HG02973 (cell line): ENCODE data around the gene MTAP.

Experiments used
- ATAC-seq: cut with Tn5 transposase; IDR thresholded peaks from one replicate; pipeline ENCODE4 v1.9.1; 2021; ENCODE audit warnings: moderate library complexity; ENCODE audit not compliant: unreplicated experiment

MTAP gene

GRCh38 chr9:21802418-21803000 is at the start of gene MTAP:
Gene MTAP (plus strand): TSS chr9:21802636. CDS start chr9:21802749, 113 bp downstream.
- ATAC-seq = peak; percentile 81

GRCh38 chr9:21753523-21753922 is 48.9 kb upstream of the MTAP start:
- ATAC-seq = no peak

DNA sequence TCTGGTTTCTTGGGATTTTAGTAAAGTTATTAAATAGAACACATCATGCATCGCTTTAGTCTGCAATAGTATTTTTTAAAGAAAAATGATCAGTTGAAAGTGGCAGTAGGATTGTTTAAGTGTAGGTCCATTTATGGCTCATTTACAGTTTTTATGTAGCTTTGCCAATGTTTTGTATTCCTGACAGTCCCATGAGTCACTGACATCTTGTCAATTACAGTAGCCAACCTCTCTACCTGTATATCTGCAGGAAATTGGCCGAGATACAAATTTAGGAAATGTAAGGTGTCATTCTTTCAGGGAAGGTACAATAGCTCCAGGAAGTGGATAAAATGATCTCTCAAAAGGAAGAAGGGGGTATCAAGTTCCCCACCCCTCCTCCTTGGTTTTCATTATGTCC is 47.7 kb upstream of the MTAP start:
- ATAC-seq = no peak

- no peak for ATAC-seq
Observed at GRCh38 chr9:21758540-21758939, 43.9 kb upstream of the MTAP start.

DNA sequence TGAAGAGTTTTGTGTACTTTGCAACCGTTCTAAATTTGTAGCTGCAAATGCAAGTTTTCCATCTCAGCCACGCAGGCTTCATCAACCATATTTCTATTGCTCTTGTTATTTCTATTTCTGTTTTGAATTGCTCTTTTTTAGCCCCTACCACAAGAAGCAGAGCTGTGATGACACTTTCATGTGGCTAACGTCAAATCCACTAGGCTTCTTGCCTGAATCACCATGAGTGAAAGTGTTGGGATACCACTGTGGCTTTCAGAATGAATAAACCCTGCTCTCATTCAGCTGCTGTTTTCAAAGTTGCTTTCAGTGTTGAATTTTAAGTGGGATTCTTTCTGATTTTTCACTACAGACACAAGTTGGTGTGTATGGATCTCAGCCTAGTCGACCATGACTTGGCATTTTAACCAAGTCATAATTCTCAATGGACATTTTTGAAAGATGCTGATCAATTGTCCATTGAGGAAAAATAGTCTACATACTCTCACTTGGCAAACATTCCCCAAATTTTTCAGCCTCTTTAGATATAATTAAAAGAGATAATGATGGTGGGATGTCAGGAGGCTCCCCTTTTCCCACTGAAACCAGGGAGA is 41.0 kb upstream of the MTAP start:
- ATAC-seq = peak; percentile 94

GRCh38 chr9:21762064-21762463 is 40.4 kb upstream of the MTAP start:
- ATAC-seq = no peak

DNA sequence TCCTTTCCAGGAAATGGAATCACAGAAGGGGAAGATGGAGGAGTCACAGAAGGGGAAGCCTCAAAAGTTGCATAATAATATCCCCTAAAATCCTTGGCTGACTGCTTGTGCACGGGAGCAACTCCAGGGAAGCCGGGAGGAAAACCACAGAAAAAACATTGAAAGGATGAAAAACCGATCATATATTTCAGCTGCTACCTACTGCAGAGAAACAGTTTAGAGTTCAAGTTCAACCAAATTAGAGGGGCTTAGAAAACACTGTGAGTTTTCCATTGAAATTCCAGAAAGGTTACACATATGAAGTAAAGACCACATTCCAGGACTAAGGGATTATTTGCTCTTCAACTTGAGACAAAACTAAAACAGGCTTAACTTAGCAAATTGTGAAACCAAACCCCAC is 37.6 kb upstream of the MTAP start:
- no peak for ATAC-seq

DNA sequence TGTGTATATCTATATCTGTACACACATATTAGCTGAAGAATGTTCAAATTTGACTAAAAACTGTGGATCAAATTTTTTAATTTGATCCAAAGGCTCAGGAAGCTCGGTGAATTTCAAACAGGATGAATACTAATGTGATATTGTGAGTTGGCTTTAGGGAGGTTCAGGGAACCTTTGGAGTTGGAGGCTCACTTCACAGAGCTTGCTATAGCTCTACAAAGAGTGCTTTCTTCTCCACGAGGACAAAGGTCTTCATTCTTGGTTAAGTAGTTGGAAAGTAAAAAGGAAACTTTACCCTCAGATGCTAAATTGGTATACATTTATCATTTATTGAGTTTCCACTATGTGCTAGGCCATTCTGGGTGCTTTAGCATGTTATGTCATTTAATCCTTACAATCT is 36.3 kb upstream of the MTAP start:
- no peak for ATAC-seq

DNA sequence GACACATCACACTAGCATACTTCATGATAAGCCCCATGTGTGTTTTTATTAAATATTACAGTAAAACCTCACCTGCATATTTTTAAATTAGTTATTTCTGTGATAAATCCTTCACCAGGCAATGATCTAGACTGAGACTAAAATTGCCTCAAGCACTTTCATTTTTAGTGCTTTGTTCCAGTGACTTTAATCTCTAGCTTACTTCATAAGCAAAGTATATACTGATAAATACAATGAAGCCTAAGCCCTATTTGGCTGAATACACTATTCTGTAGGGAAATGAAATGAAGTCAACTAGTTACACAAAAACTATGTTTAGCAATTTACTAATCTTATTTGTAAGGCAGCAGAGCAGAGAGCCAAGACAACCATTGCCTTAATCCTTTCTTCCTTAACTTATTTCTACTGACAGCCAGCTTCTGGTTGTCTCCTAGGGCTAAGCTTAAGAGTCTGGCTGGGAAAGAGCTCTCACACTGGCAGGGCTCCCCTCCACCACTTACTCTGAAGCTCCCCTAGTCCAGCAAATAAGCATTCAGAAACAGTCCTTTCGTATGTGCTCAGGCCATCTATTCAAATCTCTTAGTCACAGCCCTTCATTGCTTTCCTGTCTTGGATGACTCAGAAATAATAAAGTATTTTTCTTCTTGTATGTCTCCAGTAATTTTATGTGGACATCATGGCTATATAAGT is 31.4 kb upstream of the MTAP start:
- no peak for ATAC-seq

DNA sequence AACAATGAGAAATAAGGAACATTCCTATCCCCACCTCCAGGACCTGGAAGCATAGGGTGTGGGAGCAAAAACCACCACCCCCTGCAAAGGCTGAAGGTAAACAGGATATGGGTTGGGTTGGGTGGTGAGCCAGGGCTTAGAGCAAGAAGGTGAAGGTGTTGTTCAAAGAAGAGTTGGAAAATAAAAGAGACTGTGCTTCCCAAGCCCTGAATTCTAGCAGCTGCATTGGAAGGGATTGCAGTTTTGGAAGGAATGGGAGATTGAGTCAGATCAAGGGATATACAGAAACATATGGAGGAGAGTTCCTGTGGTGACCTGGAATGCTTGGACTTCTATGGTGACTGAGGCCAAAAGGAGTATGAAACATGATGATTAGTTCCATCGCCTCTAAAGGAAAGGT is 24.7 kb upstream of the MTAP start:
- ATAC-seq = no peak

- ATAC-seq = no peak
Observed at GRCh38 chr9:21778304-21778703, 24.1 kb upstream of the MTAP start.

- no peak for ATAC-seq
Observed at GRCh38 chr9:21779397-21779796, 23.0 kb upstream of the MTAP start.

DNA sequence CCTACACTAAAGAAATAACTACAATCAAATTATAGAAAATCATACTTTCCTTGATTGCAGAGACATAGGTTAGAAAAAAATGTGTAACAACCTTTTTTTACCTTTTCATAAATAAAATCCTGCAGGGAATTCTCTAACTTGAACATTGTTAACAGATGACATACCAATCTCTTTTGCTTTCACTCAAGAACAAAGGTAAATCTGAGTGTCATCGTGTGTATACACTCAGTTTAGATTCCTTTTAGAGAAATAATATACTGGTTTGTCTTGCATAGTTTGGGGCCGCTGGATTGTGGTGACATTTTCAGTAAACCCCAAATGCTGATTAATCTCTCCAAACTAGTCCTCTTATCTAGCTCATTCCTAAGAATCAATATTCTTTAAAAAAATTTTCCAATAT is 20.8 kb upstream of the MTAP start:
- no peak for ATAC-seq

GRCh38 chr9:21782205-21782604 is 20.2 kb upstream of the MTAP start:
- ATAC-seq = no peak

- ATAC-seq = no peak
Observed at GRCh38 chr9:21788752-21789151, 13.7 kb upstream of the MTAP start.

GRCh38 chr9:21789541-21790037 is 12.8 kb upstream of the MTAP start:
- peak; percentile 99 for ATAC-seq

- no peak for ATAC-seq
Observed at GRCh38 chr9:21795483-21795882, 7.0 kb upstream of the MTAP start.

- ATAC-seq = no peak
Observed at GRCh38 chr9:21796768-21797167, 5.7 kb upstream of the MTAP start.

- ATAC-seq = no peak
Observed at GRCh38 chr9:21800931-21801682, 1.3 kb upstream of the MTAP start.

DNA sequence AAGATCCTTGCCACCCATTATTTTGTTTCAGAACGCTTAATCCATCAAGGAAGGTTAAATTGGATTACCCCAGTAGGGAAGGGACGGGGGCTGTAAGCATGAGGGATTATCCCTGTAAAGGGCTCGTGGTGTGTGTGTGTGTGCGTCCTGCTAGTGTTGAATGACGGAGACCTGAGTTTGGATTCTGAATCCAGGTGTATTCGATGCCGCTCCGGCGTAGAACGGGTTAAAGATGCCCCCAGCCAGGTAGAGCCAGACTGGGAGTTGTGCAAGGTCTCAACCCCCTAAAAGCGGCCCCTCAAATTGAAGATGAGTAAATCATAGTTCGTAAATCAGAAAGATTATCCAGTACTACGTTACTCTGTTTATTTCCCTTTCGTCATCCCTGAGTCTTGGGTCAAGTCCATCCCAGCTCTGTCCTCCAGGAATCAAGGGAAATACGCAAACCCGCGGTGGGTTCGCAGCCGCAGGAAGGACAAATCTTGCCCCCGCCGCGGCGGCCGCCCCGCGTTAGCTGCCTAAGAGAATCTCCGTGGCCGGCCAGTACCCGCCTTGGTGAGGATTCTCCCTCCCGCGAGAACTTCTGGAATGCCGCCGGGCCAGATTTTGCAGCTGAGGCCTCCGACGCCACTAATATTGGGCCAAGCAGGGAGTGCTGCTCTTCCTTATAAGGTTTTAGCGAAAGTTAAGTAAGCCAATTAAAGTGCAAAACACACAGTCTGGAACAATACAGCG is 586 bp upstream of the MTAP start:
- ATAC-seq = peak; percentile 17

DNA sequence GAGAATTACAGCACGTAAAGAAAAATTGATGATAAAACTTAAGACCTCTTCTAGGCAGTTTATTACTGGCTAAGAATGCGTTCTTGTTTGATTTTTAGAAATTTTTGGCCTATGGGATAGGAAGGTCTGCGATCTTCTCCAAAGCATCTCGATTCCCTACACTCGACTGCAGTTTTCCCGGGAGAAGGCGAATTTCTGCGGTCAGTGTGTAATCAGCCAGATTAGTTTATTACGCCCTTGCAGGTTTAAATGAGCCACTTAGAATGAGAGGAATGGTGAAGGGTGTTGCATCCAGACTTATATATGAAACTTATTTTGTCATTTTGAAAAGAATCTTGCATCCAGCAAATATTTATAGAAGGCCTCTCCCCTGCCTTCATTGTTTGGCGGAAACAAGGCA is 1.2 kb downstream of the MTAP start:
- ATAC-seq = no peak
